NK-92 (cell line): ENCODE results near the gene SHISA9.
"Not testable (repeated sequence)": the region's sequence is repeated elsewhere in the genome, so short reads cannot be mapped to it uniquely, and the experiment has no call there.

Experiments used
- DNase-seq: peaks from one replicate; lab custom pipeline; 2025; ENCODE audit not compliant: unreplicated experiment; lab: John Stamatoyannopoulos, UW

The SHISA9 gene

GRCh38 chr16:12901597-12902461 lies at the start of gene SHISA9:
Gene SHISA9 (plus strand): TSS chr16:12901598.
- DNase-seq: no peak

DNA sequence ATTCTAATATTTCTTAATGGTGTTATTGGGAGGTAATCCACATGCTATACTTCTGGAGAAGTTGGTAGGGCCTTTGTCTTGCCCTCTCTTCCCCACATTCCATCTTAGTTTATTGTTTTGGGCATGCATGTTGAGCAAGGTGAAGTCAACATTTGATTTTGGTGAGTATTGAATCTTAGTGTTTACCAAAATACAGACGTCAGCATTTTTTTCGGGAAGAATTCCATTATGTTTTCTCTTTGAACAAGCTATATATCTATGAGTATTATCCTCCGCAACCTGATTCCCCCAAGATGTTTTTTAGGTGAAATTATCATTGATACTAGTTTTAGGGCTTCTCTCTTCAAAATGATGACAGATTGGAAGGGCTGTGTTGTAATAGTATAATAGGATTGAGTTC lies 47.4 kb upstream of the SHISA9 start:
- DNase-seq: no peak

DNA sequence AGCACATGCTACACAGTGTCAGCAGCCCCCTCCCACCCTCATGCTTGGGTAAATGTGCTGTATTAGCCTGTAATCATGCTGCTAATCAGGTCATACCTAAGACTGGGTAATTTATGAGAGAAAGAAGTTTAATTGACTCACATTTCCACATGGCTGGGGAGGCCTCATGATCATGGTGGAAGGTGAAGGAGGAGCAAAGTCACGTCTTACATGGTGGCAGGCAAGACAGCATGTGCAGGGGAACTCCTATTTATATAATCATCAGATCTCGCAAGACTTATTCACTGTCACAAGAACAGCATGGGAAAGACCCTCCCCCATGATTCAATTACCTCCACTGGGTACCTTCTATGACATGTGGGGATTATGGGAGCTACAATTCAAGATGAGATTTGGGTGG lies 44.0 kb upstream of the SHISA9 start:
- DNase-seq: not testable (repeated sequence)

GRCh38 chr16:12862327-12862726 lies 39.1 kb upstream of the SHISA9 start:
- no peak for DNase-seq

GRCh38 chr16:12862941-12863340 lies 38.5 kb upstream of the SHISA9 start:
- DNase-seq: no peak

GRCh38 chr16:12866981-12867551 lies 34.3 kb upstream of the SHISA9 start:
- no peak for DNase-seq

GRCh38 chr16:12868169-12868568 lies 33.2 kb upstream of the SHISA9 start:
- no peak for DNase-seq

DNA sequence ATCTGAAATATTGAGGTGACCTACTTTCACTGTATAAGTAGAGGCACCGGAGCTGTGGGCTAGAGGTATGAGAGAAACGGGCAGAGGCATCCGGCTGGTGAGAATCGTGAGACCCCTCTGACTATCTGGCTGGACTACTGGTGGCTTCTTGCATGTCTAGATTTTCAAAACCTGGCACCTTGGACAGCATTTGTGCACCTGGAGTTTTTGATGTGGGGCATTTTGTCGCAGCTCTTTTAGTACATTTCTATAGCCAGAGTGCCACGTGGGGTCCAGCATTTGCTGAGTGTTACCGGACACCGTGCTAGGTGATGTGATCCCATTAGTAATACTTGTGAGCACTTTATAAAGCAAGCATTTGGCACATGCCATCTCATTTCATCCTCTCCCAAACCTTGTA lies 32.6 kb upstream of the SHISA9 start:
- no peak for DNase-seq

DNA sequence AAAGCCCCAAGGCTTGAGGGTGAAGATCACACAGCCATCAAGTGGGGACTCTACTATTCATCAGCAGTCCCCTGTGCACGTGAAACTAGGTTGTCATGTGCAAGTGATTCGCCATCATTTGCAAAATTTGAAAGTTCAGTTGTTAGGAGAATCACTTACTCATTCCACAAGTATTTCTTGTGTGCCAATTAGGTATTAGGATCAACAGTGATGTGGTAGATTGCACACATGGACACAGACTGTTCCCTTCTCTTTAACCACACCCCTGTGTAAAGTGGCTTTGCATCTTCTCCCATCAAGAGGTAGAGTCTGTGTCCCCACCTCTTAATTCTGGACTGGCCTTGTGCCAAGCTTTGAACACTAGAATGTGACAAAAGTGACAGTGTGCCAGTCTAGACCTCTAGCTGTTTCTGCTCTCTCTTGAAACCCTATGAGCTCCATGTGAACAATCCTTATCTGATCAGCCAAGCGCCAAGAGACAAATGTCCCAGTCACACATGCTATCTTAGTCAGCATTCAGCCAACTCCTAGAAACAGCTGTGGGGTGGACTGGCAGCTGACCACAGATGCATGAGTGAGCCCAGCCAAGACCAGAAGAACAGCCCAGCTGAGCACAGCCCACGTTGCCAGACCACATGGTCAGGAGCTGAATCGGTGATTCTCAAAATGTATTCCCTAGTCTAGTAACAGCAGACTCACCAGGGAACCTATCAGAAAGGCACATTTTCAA lies 31.5 kb upstream of the SHISA9 start:
- DNase-seq: no peak

- DNase-seq: no peak
Observed at GRCh38 chr16:12871784-12872183, 29.6 kb upstream of the SHISA9 start.

DNA sequence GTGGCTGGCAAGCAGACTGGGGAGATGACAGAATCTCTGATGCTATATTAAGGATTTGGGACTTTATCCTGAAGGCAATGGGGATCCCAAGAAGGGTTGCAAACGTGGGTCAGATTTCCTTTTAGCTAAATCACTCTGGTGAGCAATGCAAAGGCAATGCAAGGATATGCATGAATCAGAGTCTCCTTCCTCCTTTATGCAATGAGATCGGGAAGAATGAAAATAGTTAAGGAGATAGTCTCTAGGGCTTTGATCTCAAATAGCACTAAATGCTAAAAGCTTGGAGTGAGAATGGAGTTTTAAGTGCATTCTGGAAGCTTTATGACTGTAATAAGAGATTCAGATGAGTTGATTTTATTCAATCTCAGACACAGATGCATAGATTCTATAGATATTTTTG lies 27.2 kb upstream of the SHISA9 start:
- DNase-seq: no peak

DNA sequence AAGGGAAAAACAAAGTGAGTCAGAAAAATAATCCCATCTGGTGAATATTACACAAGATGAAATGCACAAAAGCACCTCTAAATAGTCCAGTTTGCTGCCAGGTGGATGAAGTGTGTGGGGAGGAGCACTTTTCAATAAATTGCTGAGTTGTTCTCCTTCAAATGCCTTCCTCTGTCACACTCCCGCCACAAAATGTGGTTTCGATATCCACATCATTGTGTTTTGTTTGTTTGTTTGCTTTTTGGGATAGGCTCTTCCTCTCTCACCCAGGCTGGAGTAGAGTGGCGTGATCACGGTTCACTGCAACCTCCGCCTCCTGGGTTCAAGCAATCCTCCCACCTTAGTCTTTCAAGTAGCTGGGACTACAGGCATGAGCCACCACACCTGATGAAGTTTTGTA lies 24.6 kb upstream of the SHISA9 start:
- no peak for DNase-seq

DNA sequence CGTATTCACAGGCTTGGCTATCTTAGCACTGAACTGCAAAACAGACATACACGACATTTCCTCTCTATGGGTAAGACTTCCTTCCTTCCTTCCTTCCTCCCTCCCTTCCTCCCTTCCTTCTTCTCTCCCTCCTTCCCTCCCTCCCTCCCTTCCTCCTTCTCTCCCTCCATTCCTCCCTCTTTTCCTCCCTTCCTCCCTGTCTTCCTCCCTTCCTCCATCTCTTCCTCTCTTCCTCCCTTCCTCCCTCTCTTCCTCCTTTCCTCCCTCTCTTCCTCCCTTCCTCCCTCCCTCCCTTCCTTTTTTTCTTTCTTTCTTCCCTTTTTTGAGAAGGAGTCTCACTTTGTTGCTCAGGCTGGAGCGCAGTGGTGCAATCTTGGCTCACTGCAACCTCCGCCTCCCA lies 22.4 kb upstream of the SHISA9 start:
- no peak for DNase-seq

GRCh38 chr16:12879812-12880211 lies 21.6 kb upstream of the SHISA9 start:
- DNase-seq: no peak

- no peak for DNase-seq
Observed at GRCh38 chr16:12881182-12881581, 20.2 kb upstream of the SHISA9 start.

DNA sequence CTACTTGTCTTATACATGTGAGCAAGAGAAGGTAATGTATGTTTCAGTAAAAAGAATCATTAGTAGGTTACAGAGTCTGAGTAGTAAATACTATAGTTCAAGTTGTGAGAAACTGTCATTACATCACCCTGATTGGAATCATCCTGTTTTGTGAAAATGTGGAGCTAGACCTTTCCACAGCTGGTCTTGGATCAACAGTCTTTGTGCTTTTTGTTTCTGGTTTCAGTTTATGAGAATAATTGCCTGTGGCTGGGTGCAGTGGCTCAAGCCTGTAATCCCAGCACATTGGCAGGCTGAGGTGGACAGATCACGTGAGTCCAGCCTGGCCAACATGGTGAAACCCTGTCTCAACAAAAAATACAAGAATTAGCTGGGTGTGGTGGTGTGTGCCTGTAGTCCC lies 19.7 kb upstream of the SHISA9 start:
- no peak for DNase-seq

GRCh38 chr16:12885742-12886141 lies 15.7 kb upstream of the SHISA9 start:
- DNase-seq: no peak

- DNase-seq: no peak
Observed at GRCh38 chr16:12891836-12892235, 9.6 kb upstream of the SHISA9 start.

- DNase-seq: no peak
Observed at GRCh38 chr16:12893050-12893750, 8.2 kb upstream of the SHISA9 start.

DNA sequence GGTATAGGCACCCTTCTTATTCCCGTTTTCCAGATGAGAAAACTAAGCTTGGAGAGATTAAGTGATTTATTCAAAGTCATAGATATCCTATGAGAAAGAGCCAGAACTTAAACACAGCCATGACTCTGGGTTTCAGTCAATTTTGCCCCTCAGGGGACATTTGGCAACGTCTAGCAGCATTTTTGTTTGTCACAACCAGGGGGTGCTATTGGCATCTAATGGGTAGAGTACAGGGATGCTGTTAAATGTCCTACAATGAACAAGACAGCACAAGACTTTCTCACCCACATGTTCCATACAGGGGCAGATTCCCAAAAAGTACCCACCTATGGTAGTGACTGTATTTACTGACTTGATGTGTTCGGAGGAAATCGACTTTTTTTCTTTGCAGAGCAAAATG lies 4.8 kb upstream of the SHISA9 start:
- DNase-seq: no peak

DNA sequence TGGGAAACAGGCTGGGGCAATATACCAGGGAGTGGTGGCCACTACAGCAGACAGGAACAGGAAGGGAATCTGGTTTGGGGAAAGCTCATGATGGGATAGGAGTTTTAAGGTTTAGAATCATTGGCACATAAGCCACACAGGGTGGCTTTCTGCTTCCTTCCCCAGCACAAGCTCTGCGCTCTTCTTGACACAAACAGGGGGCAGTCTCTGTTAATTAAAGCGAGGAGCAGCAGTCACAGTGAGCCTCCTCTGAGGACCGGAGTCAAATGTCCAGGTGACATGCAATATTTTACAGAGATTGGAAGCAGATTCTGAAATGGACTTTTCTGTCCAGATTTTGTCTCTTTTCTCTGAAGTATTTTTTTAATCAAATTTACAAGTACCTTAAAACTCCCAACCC lies 2.8 kb upstream of the SHISA9 start:
- no peak for DNase-seq
